NCI-H146 treated with DMSO at 0.1 percent for 48 hours (cell line): Measurements from ENCODE around the gene HMG20B.

ENCODE experiments used
- DNase-seq: peaks from one replicate; lab custom pipeline; 2025; ENCODE audit not compliant: unreplicated experiment; lab: John Stamatoyannopoulos, UW

Gene HMG20B

DNA sequence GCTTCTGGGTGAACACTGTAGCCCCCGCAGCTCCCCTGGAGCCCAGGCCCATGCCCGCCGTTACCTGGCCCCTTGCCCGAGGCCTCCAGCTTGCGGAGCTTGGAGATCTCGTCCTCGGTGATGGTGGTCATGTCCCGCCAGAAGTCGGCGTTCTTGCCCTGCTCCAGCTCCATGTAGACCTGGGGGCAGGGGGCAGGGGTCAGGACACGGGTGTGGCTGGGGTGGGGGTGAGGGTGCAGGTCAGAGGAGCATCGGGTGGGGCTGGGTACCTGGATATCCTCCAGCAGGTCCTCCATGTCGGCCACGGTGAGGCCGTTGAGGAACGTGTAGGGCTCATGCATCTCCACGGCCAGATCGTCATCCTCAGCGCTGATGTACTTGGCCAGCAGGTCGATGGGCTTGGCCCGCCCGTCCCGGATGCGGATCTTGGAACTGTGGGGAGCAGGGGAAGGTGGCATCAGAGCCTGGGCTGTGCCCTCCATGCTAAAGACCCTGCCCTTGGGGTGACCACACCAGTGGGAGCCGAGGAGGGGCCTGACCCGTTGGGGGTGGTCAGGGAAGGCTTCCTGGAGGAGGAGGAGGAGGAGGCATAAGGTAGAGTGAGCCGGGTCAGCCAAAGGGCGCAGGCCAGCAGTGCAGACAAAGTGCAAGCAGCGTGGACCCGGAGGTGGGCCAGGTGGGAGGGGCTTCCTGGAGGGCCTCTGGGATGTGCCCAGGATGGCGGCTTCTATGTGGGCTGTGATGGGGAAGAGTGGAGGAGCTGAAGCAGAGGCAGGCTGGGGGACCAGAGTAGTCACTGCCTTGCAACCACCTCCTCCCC lies 46.3 kb downstream of the HMG20B start:
- no peak for DNase-seq

DNA sequence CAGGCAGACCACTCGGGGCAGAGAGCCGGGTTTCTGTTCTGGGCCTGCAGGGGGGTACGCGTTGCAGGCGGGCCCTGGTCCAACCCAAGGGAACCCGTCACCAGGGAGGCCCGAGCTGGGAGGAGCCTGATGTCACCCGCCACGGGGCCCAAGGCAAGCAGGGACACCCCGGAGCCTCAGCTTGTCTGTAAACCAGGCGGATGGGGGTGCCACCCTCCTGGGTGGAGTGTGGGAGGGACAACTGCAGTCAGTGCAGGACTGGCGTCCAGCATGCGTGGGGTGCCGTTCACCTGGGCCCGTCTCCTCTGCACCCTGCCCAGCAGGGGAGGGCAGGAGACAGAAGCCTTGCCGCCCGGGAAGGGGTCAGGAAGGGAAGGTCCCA lies 46.9 kb downstream of the HMG20B start:
- no peak for DNase-seq

DNA sequence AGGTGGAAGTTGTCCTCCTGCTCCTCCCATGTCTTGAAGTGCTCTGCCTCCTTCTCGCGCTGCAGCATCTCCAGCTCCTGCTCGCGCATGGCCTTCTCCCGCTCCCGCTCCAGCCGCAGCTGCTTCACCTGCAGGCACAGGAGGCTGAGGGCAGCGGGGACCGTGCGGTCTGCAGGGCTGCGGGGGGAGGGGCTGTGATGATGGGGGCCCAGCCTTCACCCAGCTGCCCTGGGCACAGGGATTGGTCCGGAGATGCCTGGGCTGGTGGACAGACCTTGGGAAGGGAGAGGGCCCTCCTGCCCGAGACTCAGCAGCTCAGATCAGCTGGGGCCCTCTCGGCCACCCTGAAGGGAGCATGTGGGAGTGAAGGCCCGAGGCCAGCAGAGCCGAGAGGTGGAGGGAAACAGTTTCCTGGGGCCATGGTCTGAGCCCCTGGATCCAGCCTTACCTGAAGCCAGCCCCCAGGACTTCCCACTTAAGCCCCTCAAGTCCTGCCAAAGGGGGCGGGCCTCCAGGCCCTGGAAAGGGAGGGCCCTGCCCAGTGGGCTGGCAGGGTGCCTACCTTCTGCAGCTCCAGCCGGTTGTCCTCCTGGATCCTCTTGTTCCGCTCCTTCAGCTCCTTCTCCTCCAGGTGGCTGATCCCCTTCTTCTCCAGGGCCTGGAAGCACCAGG lies 47.5 kb downstream of the HMG20B start:
- DNase-seq: no peak

DNA sequence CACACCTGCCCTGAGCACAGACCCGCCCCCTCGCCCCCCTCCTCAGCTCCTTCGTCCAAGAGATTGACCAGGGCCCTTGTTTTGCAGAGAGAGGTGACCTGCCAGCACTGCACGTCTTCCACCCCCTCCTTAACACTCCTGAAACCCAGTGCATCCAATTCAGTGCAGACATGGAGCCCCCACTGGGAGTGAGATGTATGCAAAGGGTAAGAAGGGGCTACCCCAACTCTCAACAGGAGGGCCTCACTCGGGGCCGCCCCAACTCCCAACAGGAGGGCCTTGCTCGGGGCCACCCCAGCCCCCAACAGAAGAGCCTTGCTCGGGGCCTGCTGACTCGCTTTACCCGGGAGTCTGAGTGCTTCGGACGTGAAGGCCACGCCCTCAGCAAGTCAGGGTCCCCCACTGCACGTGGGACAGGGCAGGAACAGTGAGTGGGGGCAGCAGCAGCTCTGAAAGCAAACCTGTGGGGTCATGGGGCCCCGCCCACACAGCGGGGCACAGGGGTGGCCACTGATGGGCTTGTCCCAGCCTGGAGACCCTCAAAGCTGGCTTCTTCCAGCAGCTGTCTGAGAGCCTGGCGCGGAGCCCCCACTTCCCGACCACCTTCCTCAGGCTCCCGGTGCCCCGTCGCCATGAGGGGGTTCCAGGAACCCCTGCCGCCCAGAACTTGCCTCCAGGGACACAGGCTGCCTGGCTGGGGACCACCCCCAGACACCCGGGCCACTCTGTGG lies 48.2 kb downstream of the HMG20B start:
- DNase-seq: no peak

DNA sequence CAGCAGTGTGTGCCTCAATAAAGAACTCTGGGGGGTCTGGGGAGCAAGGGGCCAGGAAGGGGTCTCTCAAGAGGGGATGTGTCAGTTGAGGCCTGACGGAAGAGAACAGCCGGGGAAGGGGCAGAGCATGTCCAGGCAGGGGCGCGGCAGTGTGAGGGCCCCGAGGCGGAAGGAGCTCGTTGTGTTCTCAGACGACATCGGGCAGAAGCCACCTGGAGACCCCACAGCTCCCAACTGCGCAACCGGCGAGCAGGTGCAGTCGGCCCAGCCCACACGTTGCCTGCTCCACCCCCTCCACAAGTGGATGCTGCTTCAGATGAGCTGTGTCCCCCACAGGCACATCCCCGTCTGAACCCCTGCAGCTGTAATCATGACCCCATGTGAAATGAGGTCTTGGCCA lies 48.9 kb downstream of the HMG20B start:
- no peak for DNase-seq

DNA sequence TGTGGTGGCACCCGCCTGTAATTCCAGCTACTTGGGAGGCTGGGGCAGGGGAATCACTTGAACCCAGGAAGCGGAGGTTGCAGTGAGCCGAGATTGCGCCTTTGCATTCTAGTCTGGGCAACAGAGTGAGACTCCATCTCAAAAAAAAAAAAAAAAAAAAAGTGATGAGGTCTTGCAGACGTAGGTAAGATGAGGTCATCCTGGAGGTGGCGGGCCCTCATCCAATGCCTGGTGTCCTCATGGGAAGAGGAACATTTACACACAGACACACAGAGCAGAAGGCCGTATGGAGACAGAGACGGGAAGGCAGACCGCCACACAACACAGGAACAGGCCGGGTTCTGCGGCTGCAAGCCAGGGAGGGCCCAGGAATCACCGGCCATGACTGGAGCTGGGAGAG lies 49.5 kb downstream of the HMG20B start:
- no peak for DNase-seq

DNA sequence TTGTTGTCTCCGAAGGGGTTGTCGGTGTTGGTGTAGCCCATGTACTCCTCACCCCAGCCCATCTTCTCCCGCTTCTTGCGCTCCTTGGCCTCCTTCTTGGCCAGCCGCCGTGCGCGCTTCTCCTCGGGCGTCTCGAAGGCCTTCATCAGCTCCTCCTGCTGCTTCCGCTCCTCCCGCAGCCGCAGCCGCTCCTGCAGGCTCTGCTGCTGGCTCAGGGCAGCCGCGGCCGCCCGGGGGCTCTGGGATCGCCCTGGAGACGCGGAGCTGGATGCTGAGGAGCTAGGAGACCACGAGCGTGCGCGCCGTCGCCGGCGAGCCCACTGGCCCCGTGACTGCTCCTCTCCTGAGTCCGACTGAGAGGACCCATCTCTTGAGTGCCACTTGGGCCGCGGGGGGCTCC lies 51.0 kb downstream of the HMG20B start:
- no peak for DNase-seq

DNA sequence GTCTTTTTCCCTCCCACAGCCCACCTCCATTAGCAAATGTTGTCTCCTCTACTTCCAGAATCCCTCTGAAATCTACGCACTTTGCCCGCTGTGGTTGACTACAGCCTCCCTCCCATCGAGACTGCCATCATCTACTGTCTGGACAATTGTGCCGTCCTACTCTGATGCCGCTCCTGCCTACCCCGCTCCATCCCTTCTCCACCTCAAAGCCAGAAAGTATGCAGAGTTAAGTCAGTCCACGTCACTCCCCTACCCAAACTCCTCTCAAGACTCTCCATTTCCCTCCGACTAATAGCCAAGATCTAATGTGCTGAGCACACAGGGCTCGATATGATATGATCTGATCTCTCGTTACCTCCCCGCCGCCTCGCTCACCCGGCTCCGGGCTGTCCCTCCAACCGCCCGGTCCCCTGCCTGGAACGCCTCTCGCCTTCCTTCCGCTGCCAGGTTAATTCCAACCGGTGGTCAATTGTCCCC lies 53.3 kb downstream of the HMG20B start:
- no peak for DNase-seq

DNA sequence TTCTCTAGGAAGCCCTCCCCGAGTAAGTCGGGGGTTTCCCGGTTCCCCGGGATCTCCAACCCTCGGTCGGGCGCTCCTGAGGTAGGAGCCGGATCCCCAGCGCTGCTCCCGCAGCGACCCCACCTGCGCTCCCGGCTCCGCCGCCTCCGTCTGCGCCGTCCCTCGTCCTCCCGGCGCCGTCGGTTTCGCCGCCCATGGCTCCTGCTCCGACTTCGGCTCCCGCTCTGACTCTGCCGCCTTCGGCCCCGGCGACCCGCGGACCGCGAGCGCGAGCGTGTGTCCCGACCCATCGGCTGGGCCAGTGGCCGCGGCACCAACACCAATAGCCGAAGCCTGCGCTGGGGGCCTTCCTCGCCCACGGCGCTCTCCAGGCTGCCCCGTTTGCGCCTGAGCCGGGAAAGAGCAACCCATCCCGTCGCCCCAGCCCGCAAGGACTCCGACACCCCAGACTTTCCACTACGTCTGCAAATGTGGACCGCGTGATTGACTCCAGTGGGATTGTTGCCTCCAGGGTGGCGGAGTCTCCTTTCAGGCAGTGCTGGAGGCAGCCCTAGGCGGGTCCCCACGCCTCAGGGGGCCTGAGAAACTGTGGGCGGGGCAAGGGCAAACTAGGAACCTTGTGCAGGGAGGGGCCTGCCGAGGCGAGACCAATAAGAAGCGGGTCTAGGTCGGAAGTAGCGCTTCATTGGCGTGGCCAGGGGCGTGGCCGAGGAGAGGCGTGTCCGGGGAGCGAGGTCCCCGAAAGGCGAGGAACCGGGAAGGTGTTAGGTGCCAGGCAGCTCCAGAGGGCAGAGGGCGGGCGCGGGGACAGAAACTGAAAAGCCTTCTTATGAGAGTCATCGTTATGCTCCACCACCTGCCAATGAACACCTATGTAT lies 54.0 kb downstream of the HMG20B start, which contains the start of gene CACTIN:
TSS of gene CACTIN (minus strand) at position 318 of the 878 bp plus-strand sequence. CDS start at position 290, 28 bp downstream.
- peak; percentile 85 for DNase-seq

DNA sequence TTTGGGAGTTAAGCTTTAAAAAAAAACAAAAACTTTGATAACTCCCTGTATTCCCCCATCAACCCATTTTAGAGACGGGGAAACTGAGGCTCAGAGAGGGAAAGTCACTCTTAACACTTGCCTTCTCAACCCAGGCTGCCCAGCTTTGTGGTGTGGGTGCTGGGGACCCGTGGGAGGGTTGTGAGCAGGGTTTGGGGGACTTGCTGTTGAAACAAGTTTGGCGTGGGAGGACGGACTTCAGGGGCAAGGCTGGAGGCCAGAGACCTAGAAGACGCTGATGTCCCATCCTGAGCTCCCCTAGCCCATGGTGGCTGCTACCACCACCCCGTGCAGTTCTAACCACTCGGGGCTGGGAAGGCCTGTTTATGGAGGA lies 54.6 kb downstream of the HMG20B start:
- DNase-seq: no peak
